ENCODE results near the gene GALR3. TPM values are rescaled to one million over a fixed set of nuclear protein-coding genes. Genes with fewer than 3 reads are reported as not detected.

The GALR3 gene
- total RNA-seq, 6 experiments from 2014 or later = 0.29 to 0.83 TPM; not detected in 4

GRCh38 chr22:37850801-37851200, 27.6 kb downstream of the GALR3 start:
- H3K4me3 ChIP-seq = no peak overlapping the region
- ATAC-seq (no peak), DNase-seq (no peak)
- H3K9me3 ChIP-seq = no peaks in the 10 kb centered on the region
- H3K36me3 ChIP-seq = peaks cover 0 to 32% (median 14%) of the 10 kb centered on the region in 4 donors
- H3K27ac ChIP-seq = no peak overlapping the region
- TF ChIP-seq POLR2A (IDR thresholded peaks at IDR 0.05) = no peak
- no peak for TF ChIP-seq CTCF (IDR thresholded peaks at IDR 0.05)
- intact Hi-C loops (cut with DNase I) = no loop called here
- H3K4me1 ChIP-seq = peaks cover 0 to 43% (median 12%) of the 10 kb centered on the region in 4 donors
- WGBS (ENCODE audit: insufficient coverage, low coverage, low lambda C conversion rate, missing lambda C conversion rate) = 78% methylated on average over 4 of the region's 4 CpGs
- H3K27me3 ChIP-seq = no peaks in the 10 kb centered on the region

GRCh38 chr22:37852418-37852817, 29.2 kb downstream of the GALR3 start:
- intact Hi-C loops (cut with DNase I) = no loop called here
- Histone ChIP-seq H3K36me3 (peaks cover 0 to 47% (median 19%) of the 10 kb centered on the region in 4 donors), H3K9me3 (no peaks in the 10 kb centered on the region), H3K4me3 (no peak overlapping the region), H3K27ac (no peak overlapping the region), H3K4me1 (peaks cover 0 to 49% (median 12%) of the 10 kb centered on the region in 4 donors), H3K27me3 (no peaks in the 10 kb centered on the region)
- ATAC-seq (no peak), DNase-seq (no peak)
- WGBS (ENCODE audit: insufficient coverage, low coverage, low lambda C conversion rate, missing lambda C conversion rate) = 52% methylated on average over 5 of the region's 5 CpGs
- TF ChIP-seq CTCF (IDR thresholded peaks at IDR 0.05) (no peak), POLR2A (IDR thresholded peaks at IDR 0.05) (no peak)

- H3K4me3 ChIP-seq = no peak overlapping the region
- intact Hi-C loops (cut with DNase I) = no loop called here
- WGBS (ENCODE audit: insufficient coverage, low coverage, low lambda C conversion rate, missing lambda C conversion rate) = 23% methylated on average over 2 of the region's 2 CpGs
- DNase-seq = peak in 1 of 3 donors; percentile 66
- H3K36me3 ChIP-seq = peaks cover 0 to 72% (median 27%) of the 10 kb centered on the region in 4 donors
- TF ChIP-seq CTCF (IDR thresholded peaks at IDR 0.05) (no peak), POLR2A (IDR thresholded peaks at IDR 0.05) (no peak)
- no peaks in the 10 kb centered on the region for H3K9me3 ChIP-seq
- no peaks in the 10 kb centered on the region for H3K27me3 ChIP-seq
- peaks cover 0 to 48% (median 12%) of the 10 kb centered on the region in 4 donors for H3K4me1 ChIP-seq
- peak; percentile 85 to 92 (median 89) for ATAC-seq
- H3K27ac ChIP-seq = peak overlapping the region in 1 of 3 donors; percentile 29
These were observed 31.8 kb downstream of the GALR3 start for GRCh38 chr22:37854946-37855345.

GRCh38 chr22:37855462-37855861, 32.3 kb downstream of the GALR3 start:
- Histone ChIP-seq H3K4me3 (no peak overlapping the region), H3K9me3 (no peaks in the 10 kb centered on the region), H3K27me3 (no peaks in the 10 kb centered on the region), H3K27ac (peak overlapping the region in 1 of 3 donors; percentile 29), H3K36me3 (peaks cover 0 to 77% (median 30%) of the 10 kb centered on the region in 4 donors), H3K4me1 (peaks cover 0 to 48% (median 12%) of the 10 kb centered on the region in 4 donors)
- intact Hi-C loops (cut with DNase I) = no loop called here
- TF ChIP-seq CTCF (IDR thresholded peaks at IDR 0.05) (no peak), POLR2A (IDR thresholded peaks at IDR 0.05) (no peak)
- WGBS (ENCODE audit: insufficient coverage, low coverage, low lambda C conversion rate, missing lambda C conversion rate) = 95% methylated on average over 2 of the region's 2 CpGs
- ATAC-seq (peak in 2 of 4 donors; percentile 21 to 62), DNase-seq (no peak)

Data from right lobe of liver (tissue), 6 donors.